Panc1 (cell line): ENCODE measurements around the gene NAA60. TPM values are rescaled to one million over a fixed set of nuclear protein-coding genes. Genes with fewer than 3 reads are reported as not detected.

ENCODE experiments used
- ATAC-seq: fragments of 200-7000 bp; cut with Tn5 transposase; 2 replicates; pipeline ENCODE4 v1.9.1; 2020; ENCODE audit warnings: mild to moderate bottlenecking, moderate library complexity
- BruUV-seq: library from RNA; stranded (reverse); fragments of 400-500 nt; replicated peaks from 2 replicates; lab custom pipeline; 2021; lab: Mats Ljungman, UMichigan
- CTCF ChIA-PET: fragments of 300-600 bp; sonication (Branson Sonifier 250); formaldehyde crosslinking; loops from one replicate; lab custom pipeline; 2022; ENCODE audit warnings: antibody characterized with exemption; lab: Charles Lee
- POLR2A ChIA-PET: fragments of 300-600 bp; sonication (Branson Sonifier 250); formaldehyde crosslinking; loops from one replicate; lab custom pipeline; 2022; ENCODE audit warnings: antibody characterized with exemption; lab: Charles Lee
- DNase-seq: peaks from one replicate; pipeline ENCODE4 v3.0.0-alpha.2; 2010; ENCODE audit warnings: low read depth, low spot score
- H3K27ac ChIP-seq: 2 replicates; pipeline ENCODE4 v1.5.1; 2011; ENCODE audit warnings: mild to moderate bottlenecking, low read length, inconsistent platforms
- H3K27me3 ChIP-seq: fragments of 200-500 bp; sonication (Bioruptor generic); 2 replicates; pipeline ENCODE4 v1.6.0; 2014; ENCODE audit warnings: low read length, inconsistent platforms; ENCODE audit not compliant: control insufficient read depth, insufficient read depth
- H3K36me3 ChIP-seq: fragments of 200-500 bp; sonication (Bioruptor generic); 2 replicates; pipeline ENCODE4 v1.5.1; 2014; ENCODE audit warnings: inconsistent platforms, mild to moderate bottlenecking, low read length, moderate library complexity; ENCODE audit not compliant: control insufficient read depth, insufficient read depth
- H3K4me1 ChIP-seq: 2 replicates; pipeline ENCODE4 v1.5.1; 2011; ENCODE audit warnings: inconsistent platforms, mild to moderate bottlenecking, low read length, moderate library complexity; ENCODE audit not compliant: control insufficient read depth, insufficient read depth
- H3K4me3 ChIP-seq, 2 experiments: 2 replicates each; pipeline ENCODE4 v1.5.1; 2011 to 2012; ENCODE audit warnings: low read depth in 2 of 2, low read length in 2 of 2, mild to moderate bottlenecking in 2 of 2, inconsistent platforms in 1 of 2, moderate library complexity in 1 of 2
- H3K9me3 ChIP-seq: fragments of 200-500 bp; sonication (Bioruptor generic); 2 replicates; pipeline ENCODE4 v1.5.1; 2014; ENCODE audit warnings: low read depth, mild to moderate bottlenecking, inconsistent platforms, low read length, moderate library complexity; ENCODE audit not compliant: control insufficient read depth, insufficient read depth
- CTCF ChIP-seq: fragments of 450-650 bp; IDR thresholded peaks from 2 replicates; pipeline ENCODE4 v1.5.1; 2017; ENCODE audit warnings: mild to moderate bottlenecking
- POLR2AphosphoS5 ChIP-seq: IDR thresholded peaks from 2 replicates; pipeline ENCODE4 v1.6.1; 2012; ENCODE audit warnings: mild to moderate bottlenecking, low read depth, low read length, moderate library complexity
- REST ChIP-seq, 2 experiments: IDR thresholded peaks; 2 replicates each; pipeline ENCODE4 v1.6.1; 2011 to 2012; ENCODE audit warnings: low read depth in 2 of 2, control low read depth in 1 of 2, low read length in 1 of 2, mild to moderate bottlenecking in 1 of 2, moderate library complexity in 1 of 2; ENCODE audit not compliant: insufficient read depth in 1 of 2
- SIN3A ChIP-seq: IDR thresholded peaks from 2 replicates; pipeline ENCODE4 v1.6.1; 2012; ENCODE audit warnings: low read depth, mild to moderate bottlenecking, low read length, moderate library complexity, borderline replicate concordance; ENCODE audit not compliant: insufficient read depth
- TCF7L2 ChIP-seq: IDR thresholded peaks from 2 replicates; pipeline ENCODE4 v1.6.1; 2011; ENCODE audit warnings: mild to moderate bottlenecking, low read depth, low read length, inconsistent platforms
- in situ Hi-C: cut with HindIII; loops from 2 replicates; pipeline ENCODE4 v1.10.0; 2016; ENCODE audit warnings: low sequenced_read_pairs, low pct_unique_long_range_greater_than_20kb
- intact Hi-C: fragments of 100-400 bp; cut with micrococcal nuclease; formaldehyde crosslinking; loops from one replicate; pipeline ENCODE4 v1.10.0; 2022; ENCODE audit not compliant: unreplicated experiment
- total RNA-seq: library from RNA; stranded (reverse); gene quantifications from one replicate; pipeline ENCODE4 v1.2.1, GENCODE V29; 2021; ENCODE audit not compliant: unreplicated experiment

Gene NAA60
- total RNA-seq, 1 experiment from 2014 or later: 56.0 TPM

GRCh38 chr16:3481696-3482658 is 38.5 kb downstream of the NAA60 start:
- in situ Hi-C loops: no loop called here
- TF ChIP-seq CTCF: no peak
- TF ChIP-seq REST (IDR thresholded peaks at IDR 0.05; ENCODE audit: insufficient read depth in 1 of 2, low read depth in 2 of 2, low read length in 1 of 2): no peak
- no peak for TF ChIP-seq SIN3A
- no peak for TF ChIP-seq POLR2AphosphoS5
- TF ChIP-seq TCF7L2: no peak
- Histone ChIP-seq H3K9me3 (no peaks in the 10 kb centered on the region), H3K4me3 (no peak overlapping the region), H3K4me1 (no peaks in the 10 kb centered on the region), H3K36me3 (peaks cover 8% of the 10 kb centered on the region; the same call in 1 of the 2 replicates), H3K27me3 (no peaks in the 10 kb centered on the region), H3K27ac (no peak overlapping the region)
- ATAC-seq: no peak
- BruUV-seq: no TSS peak
- ChIA-PET CTCF (no interaction called here), POLR2A (no interaction called here)
- intact Hi-C loops: no loop called here
- DNase-seq: no peak

- in situ Hi-C loops (no loop called here), intact Hi-C loops (no loop called here)
- Histone ChIP-seq H3K36me3 (peaks cover 8% of the 10 kb centered on the region; the same call in 1 of the 2 replicates), H3K9me3 (no peaks in the 10 kb centered on the region), H3K27ac (no peak overlapping the region), H3K27me3 (no peaks in the 10 kb centered on the region), H3K4me1 (no peaks in the 10 kb centered on the region), H3K4me3 (no peak overlapping the region)
- POLR2A ChIA-PET: no interaction called here
- TF ChIP-seq POLR2AphosphoS5 (no peak), REST (IDR thresholded peaks at IDR 0.05; ENCODE audit: insufficient read depth in 1 of 2, low read depth in 2 of 2, low read length in 1 of 2) (no peak), CTCF (no peak)
- DNase-seq: no peak
- no TSS peak for BruUV-seq
- CTCF ChIA-PET: no interaction called here
- no peak for ATAC-seq
These were observed 39.3 kb downstream of the NAA60 start for GRCh38 chr16:3482659-3483241.
